ENCODE results near the gene HOXA3. TPM values are rescaled to one million over a fixed set of nuclear protein-coding genes. Genes with fewer than 3 reads are reported as not detected.

HOXA3 gene
- total and polyA plus RNA-seq, 4 donors: 3.8 to 20.8 (median 10.9) TPM

- intact Hi-C loops (cut with DNase I): loop anchor here (2.0 to 5.0 kb wide), 2 partner anchors 47 to 289 kb away; partner anchors contain the start of gene HOXA1 (in 1 of the 2)
- ATAC-seq (ENCODE audit: low FRiP score) (no peak), DNase-seq (no peak)
- 54 to 61% methylated on average over 40 of the region's 40 CpGs for WGBS, 2 donors
- Histone ChIP-seq H3K27ac (ENCODE audit: low read depth in 1 of 2, low read length in 2 of 2) (no peak overlapping the region), H3K9me3 (ENCODE audit: control insufficient read depth, low read length) (no peaks in the 10 kb centered on the region), H3K4me3 (ENCODE audit: low read length in 2 of 2) (no peak overlapping the region), H3K27me3 (ENCODE audit: control insufficient read depth in 1 of 2, insufficient read depth in 2 of 2, low read length in 1 of 2) (no peaks in the 10 kb centered on the region), H3K4me1 (ENCODE audit: control insufficient read depth in 1 of 2, insufficient read depth in 2 of 2, low read length in 2 of 2) (no peaks in the 10 kb centered on the region), H3K36me3 (ENCODE audit: control insufficient read depth in 1 of 2, insufficient read depth in 2 of 2, low read length in 1 of 2) (no peaks in the 10 kb centered on the region)
Measured at GRCh38 chr7:27143950-27144780, 8.2 kb downstream of the HOXA3 start.

- Histone ChIP-seq H3K4me1 (ENCODE audit: control insufficient read depth in 1 of 2, insufficient read depth in 2 of 2, low read length in 2 of 2) (no peaks in the 10 kb centered on the region), H3K36me3 (ENCODE audit: control insufficient read depth in 1 of 2, insufficient read depth in 2 of 2, low read length in 1 of 2) (no peaks in the 10 kb centered on the region), H3K27me3 (ENCODE audit: control insufficient read depth in 1 of 2, insufficient read depth in 2 of 2, low read length in 1 of 2) (no peaks in the 10 kb centered on the region), H3K27ac (ENCODE audit: low read depth in 1 of 2, low read length in 2 of 2) (peak within 1 kb of the TSS; percentile 20 to 58), H3K9me3 (ENCODE audit: control insufficient read depth, low read length) (no peaks in the 10 kb centered on the region), H3K4me3 (ENCODE audit: low read length in 2 of 2) (peak within 1 kb of the TSS; percentile 37 to 67)
- intact Hi-C loops (cut with DNase I): loop anchor here (2.0 to 5.0 kb wide), 2 partner anchors 46 to 288 kb away; partner anchors contain the start of gene HOXA1 (in 1 of the 2)
- DNase-seq (peak; percentile 80 to 92), ATAC-seq (ENCODE audit: low FRiP score) (peak; percentile 81)
- 6% methylated on average over 86 of the region's 86 CpGs for WGBS, 2 donors
Measured at GRCh38 chr7:27143023-27143949, 9.1 kb downstream of the HOXA3 start, which contains the start of gene HOXA5. HOXA5 (minus strand) TSS chr7:27143681; CDS start chr7:27143607, 74 bp downstream.

- peak overlapping the region; percentile 37 to 67 for H3K4me3 ChIP-seq (ENCODE audit: low read length in 2 of 2)
- no peaks in the 10 kb centered on the region for H3K36me3 ChIP-seq (ENCODE audit: control insufficient read depth in 1 of 2, insufficient read depth in 2 of 2, low read length in 1 of 2)
- intact Hi-C loops (cut with DNase I): loop anchor here (2.0 to 5.0 kb wide), 2 partner anchors 45 to 288 kb away; partner anchors contain the start of gene HOXA1 (in 1 of the 2)
- no peak for ATAC-seq (ENCODE audit: low FRiP score)
- H3K4me1 ChIP-seq (ENCODE audit: control insufficient read depth in 1 of 2, insufficient read depth in 2 of 2, low read length in 2 of 2): no peaks in the 10 kb centered on the region
- H3K27ac ChIP-seq (ENCODE audit: low read depth in 1 of 2, low read length in 2 of 2): peak overlapping the region; percentile 20 to 58
- no peaks in the 10 kb centered on the region for H3K27me3 ChIP-seq (ENCODE audit: control insufficient read depth in 1 of 2, insufficient read depth in 2 of 2, low read length in 1 of 2)
- no peaks in the 10 kb centered on the region for H3K9me3 ChIP-seq (ENCODE audit: control insufficient read depth, low read length)
- 1 to 6% methylated on average over 29 of the region's 29 CpGs for WGBS, 2 donors
- no peak for DNase-seq
Measured at GRCh38 chr7:27142580-27143022, 9.8 kb downstream of the HOXA3 start.

DNA sequence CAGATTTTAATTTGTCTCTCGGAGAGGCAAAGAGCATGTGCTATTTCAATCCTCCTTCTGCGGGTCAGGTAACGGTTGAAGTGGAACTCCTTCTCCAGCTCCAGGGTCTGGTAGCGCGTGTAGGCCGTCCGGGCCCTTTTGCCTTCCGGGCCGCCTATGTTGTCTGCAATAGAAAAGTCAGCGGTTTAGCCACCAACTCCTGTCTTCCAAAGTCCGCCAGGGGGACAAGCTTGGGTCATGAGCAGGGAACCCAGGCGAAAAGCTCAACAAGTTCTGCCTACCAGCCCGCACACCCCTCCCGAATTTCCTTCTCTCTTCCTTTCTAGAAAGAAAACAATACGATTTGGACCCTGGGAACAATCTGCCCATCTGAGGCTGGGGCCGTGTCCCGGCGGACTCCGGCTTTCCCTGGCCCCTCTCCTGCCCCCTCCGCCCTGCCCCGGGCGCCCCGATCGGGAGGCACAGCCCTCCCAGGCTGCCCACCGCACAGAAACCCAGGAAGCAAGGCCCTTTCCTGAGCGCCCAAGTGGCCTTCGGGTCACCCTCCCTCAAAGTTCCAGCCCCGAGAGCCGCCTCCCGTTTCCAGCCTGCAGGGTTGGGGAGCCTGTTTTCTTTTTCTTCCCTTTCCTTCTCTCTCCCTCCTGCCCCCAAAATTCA is 10.3 kb downstream of the HOXA3 start:
- Histone ChIP-seq H3K27ac (ENCODE audit: low read depth in 1 of 2, low read length in 2 of 2) (peak overlapping the region in 1 of 2 donors; percentile 58), H3K27me3 (ENCODE audit: control insufficient read depth in 1 of 2, insufficient read depth in 2 of 2, low read length in 1 of 2) (no peaks in the 10 kb centered on the region), H3K36me3 (ENCODE audit: control insufficient read depth in 1 of 2, insufficient read depth in 2 of 2, low read length in 1 of 2) (no peaks in the 10 kb centered on the region), H3K4me1 (ENCODE audit: control insufficient read depth in 1 of 2, insufficient read depth in 2 of 2, low read length in 2 of 2) (no peaks in the 10 kb centered on the region), H3K9me3 (ENCODE audit: control insufficient read depth, low read length) (no peaks in the 10 kb centered on the region), H3K4me3 (ENCODE audit: low read length in 2 of 2) (peak overlapping the region; percentile 37 to 67)
- intact Hi-C loops (cut with DNase I): loop anchor here (2.0 to 5.0 kb wide), 2 partner anchors 45 to 287 kb away; partner anchors contain the start of gene HOXA1 (in 1 of the 2)
- WGBS, 2 donors: 22 to 28% methylated on average over 30 of the region's 30 CpGs
- DNase-seq: peak in 1 of 2 donors; percentile 55
- no peak for ATAC-seq (ENCODE audit: low FRiP score)

DNA sequence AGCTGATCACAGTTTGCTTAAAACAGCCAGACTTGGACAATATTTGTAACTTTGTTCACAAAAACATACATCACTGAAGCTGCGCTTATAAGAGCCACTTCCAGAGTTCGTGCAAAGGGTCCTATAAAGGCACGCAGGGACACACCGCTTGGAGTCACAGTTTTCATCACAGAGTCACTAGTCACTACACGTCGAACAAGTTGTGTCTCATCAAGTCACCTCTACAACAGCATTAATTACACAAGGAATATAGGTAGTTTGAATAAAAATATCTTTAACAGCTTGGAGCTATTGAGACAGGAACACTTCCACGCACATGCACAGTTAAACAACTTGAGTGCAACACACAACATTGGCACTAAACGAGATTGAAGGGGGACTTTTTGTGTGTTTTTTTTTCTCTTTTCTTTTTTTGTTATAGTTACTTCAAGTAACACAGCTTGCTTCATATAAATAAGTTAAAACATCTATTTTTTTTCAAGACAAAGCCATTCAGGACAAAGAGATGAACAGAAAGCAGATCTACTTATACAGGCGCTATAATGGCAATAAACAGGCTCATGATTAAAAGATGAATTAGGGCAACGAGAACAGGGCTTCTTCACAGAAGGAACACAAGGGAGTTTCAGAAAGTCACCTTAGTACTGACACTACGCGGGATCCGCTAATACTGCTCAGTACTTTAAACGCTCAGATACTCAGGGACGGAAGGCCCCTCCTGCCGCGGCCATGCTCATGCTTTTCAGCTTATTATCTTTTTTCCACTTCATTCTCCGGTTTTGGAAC is 11.1 kb downstream of the HOXA3 start:
- WGBS, 2 donors: 69 to 79% methylated on average over 18 of the region's 18 CpGs
- intact Hi-C loops (cut with DNase I): loop anchor here in 1 of 2 donors (5.0 kb wide), 1 partner anchor 44 kb away; the partner anchor contains the start of gene HOXA1
- H3K27ac ChIP-seq (ENCODE audit: low read depth in 1 of 2, low read length in 2 of 2): no peak overlapping the region
- H3K36me3 ChIP-seq (ENCODE audit: control insufficient read depth in 1 of 2, insufficient read depth in 2 of 2, low read length in 1 of 2): no peaks in the 10 kb centered on the region
- no peaks in the 10 kb centered on the region for H3K4me1 ChIP-seq (ENCODE audit: control insufficient read depth in 1 of 2, insufficient read depth in 2 of 2, low read length in 2 of 2)
- DNase-seq (no peak), ATAC-seq (ENCODE audit: low FRiP score) (no peak)
- no peaks in the 10 kb centered on the region for H3K9me3 ChIP-seq (ENCODE audit: control insufficient read depth, low read length)
- no peaks in the 10 kb centered on the region for H3K27me3 ChIP-seq (ENCODE audit: control insufficient read depth in 1 of 2, insufficient read depth in 2 of 2, low read length in 1 of 2)
- peak overlapping the region in 1 of 2 donors; percentile 7 for H3K4me3 ChIP-seq (ENCODE audit: low read length in 2 of 2)

DNA sequence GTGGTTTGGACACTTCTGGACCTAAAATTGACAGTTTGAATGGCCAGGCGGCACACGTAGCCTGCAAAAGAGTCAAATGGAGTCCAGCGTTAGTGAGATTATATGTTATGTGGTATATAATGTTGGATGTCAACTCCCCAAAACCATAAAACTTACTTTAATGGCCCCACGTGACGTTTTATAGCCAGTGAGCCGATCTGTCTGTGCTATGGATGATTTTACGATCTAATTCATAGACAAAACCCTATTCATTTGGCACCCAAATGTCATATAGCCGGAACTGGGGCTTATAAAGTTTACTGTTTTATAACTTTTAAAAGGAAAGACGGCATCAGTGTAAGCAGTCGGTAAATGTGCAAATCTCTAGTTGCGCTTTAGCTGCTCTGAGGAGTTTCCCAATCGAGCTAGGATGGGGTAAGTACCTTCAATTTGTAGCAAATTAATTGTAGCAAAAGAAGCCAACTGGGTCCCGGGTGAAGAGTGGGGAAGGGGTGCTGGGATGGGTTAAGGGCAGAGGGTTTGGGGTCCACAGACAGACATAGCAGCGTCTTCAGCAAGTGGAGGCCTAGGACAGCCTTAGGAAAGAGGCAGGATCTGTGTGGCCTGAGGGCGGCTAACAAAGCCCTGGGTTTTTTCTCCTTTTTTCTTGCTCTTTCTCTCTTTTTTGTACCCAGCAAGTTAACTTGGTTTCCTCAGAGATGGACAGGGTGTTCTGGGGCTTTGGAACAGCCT is 12.1 kb downstream of the HOXA3 start:
- Histone ChIP-seq H3K27ac (ENCODE audit: low read depth in 1 of 2, low read length in 2 of 2) (no peak overlapping the region), H3K36me3 (ENCODE audit: control insufficient read depth in 1 of 2, insufficient read depth in 2 of 2, low read length in 1 of 2) (no peaks in the 10 kb centered on the region), H3K4me1 (ENCODE audit: control insufficient read depth in 1 of 2, insufficient read depth in 2 of 2, low read length in 2 of 2) (no peaks in the 10 kb centered on the region), H3K4me3 (ENCODE audit: low read length in 2 of 2) (no peak overlapping the region), H3K27me3 (ENCODE audit: control insufficient read depth in 1 of 2, insufficient read depth in 2 of 2, low read length in 1 of 2) (no peaks in the 10 kb centered on the region), H3K9me3 (ENCODE audit: control insufficient read depth, low read length) (no peaks in the 10 kb centered on the region)
- no peak for ATAC-seq (ENCODE audit: low FRiP score)
- WGBS, 2 donors: 79 to 95% methylated on average over 15 of the region's 15 CpGs
- no peak for DNase-seq
- intact Hi-C loops (cut with DNase I): loop anchor here in 1 of 2 donors (5.0 kb wide), 1 partner anchor 43 kb away; the partner anchor contains the start of gene HOXA1

Measured in aorta (tissue), 5 donors.